DOHH2 (cell line): ENCODE results near the gene GPR137C.

Experiments
- H3F3A ChIP-seq: fragments of 200-600 bp; sonication (generic), shearing (Covaris generic); 2 replicates; pipeline ENCODE4 v1.6.0; 2016; ENCODE audit warnings: antibody characterized with exemption, mild to moderate bottlenecking; ENCODE audit not compliant: control insufficient read depth, insufficient read depth
- H3K27ac ChIP-seq: fragments of 200-600 bp; sonication (generic); 2 replicates; pipeline ENCODE4 v1.5.1; 2014; ENCODE audit warnings: low read depth, mild to moderate bottlenecking, low read length, moderate library complexity
- H3K27me3 ChIP-seq: fragments of 200-600 bp; sonication (generic); 2 replicates; pipeline ENCODE4 v1.6.1; 2014; ENCODE audit warnings: mild to moderate bottlenecking, low read length, mixed read lengths; ENCODE audit not compliant: control insufficient read depth
- H3K36me3 ChIP-seq: fragments of 200-600 bp; sonication (generic); 2 replicates; pipeline ENCODE4 v1.6.1; 2014; ENCODE audit warnings: mild to moderate bottlenecking, low read length, moderate library complexity, mixed read lengths; ENCODE audit not compliant: control insufficient read depth
- H3K4me1 ChIP-seq: fragments of 200-600 bp; sonication (generic); 2 replicates; pipeline ENCODE4 v1.6.1; 2014; ENCODE audit warnings: mild to moderate bottlenecking, low read length, mixed read lengths; ENCODE audit not compliant: control insufficient read depth
- H3K4me2 ChIP-seq: fragments of 200-600 bp; sonication (generic); 2 replicates; pipeline ENCODE4 v1.6.0; 2014; ENCODE audit warnings: mild to moderate bottlenecking, low read length, moderate library complexity
- H3K4me3 ChIP-seq: fragments of 200-600 bp; sonication (generic); 2 replicates; pipeline ENCODE4 v1.5.1; 2014; ENCODE audit warnings: mild to moderate bottlenecking, low read length, mixed read lengths
- H3K79me2 ChIP-seq: fragments of 200-600 bp; sonication (generic); 2 replicates; pipeline ENCODE4 v1.6.1; 2014; ENCODE audit warnings: mild to moderate bottlenecking, low read length, mixed read lengths; ENCODE audit not compliant: control insufficient read depth
- H3K9me2 ChIP-seq: fragments of 200-600 bp; sonication (generic); replicated peaks from 2 replicates; pipeline ENCODE4 v1.6.1; 2014; ENCODE audit warnings: mild to moderate bottlenecking, low read length, mixed read lengths; ENCODE audit not compliant: control insufficient read depth
- H3K9me3 ChIP-seq: fragments of 200-600 bp; sonication (generic); 2 replicates; pipeline ENCODE4 v1.6.1; 2014; ENCODE audit warnings: antibody characterized with exemption, low read length, mixed read lengths; ENCODE audit not compliant: control insufficient read depth, insufficient read depth
- H4K20me1 ChIP-seq: fragments of 200-600 bp; sonication (generic); 2 replicates; pipeline ENCODE4 v1.6.0; 2014; ENCODE audit warnings: low read depth, mild to moderate bottlenecking, antibody characterized with exemption, low read length, moderate library complexity; ENCODE audit not compliant: control insufficient read depth, insufficient read depth
- CTCF ChIP-seq: fragments of 200-600 bp; sonication (generic); IDR thresholded peaks from one replicate; pipeline ENCODE4 v1.5.1; 2014; ENCODE audit warnings: antibody characterized with exemption, mild to moderate bottlenecking, low read depth, low read length; ENCODE audit not compliant: poor library complexity, severe bottlenecking
- EZH2phosphoT487 ChIP-seq: fragments of 200-600 bp; sonication (generic); IDR thresholded peaks from 2 replicates; pipeline ENCODE4 v1.6.1; 2017; ENCODE audit warnings: borderline replicate concordance, mild to moderate bottlenecking, antibody characterized with exemption, low read length, moderate library complexity, mixed read lengths

GPR137C gene

GRCh38 chr14:52531481-52531880 is 21.2 kb upstream of the GPR137C start:
- no peaks in the 10 kb centered on the region for H4K20me1 ChIP-seq
- H3K79me2 ChIP-seq = no peaks in the 10 kb centered on the region
- peaks cover 54% of the 10 kb centered on the region for H3K36me3 ChIP-seq
- no peaks in the 10 kb centered on the region for H3K9me2 ChIP-seq
- H3K4me2 ChIP-seq = no peak overlapping the region
- H3K27ac ChIP-seq = no peak overlapping the region
- no peak for TF ChIP-seq EZH2phosphoT487
- no peak for TF ChIP-seq CTCF
- no peaks in the 10 kb centered on the region for H3K27me3 ChIP-seq
- no peak overlapping the region for H3K4me3 ChIP-seq
- H3K4me1 ChIP-seq = no peaks in the 10 kb centered on the region
- no peaks in the 10 kb centered on the region for H3K9me3 ChIP-seq
- H3F3A ChIP-seq = peaks cover 17% of the 10 kb centered on the region

- Histone ChIP-seq H3K27ac (no peak overlapping the region), H3K4me3 (no peak overlapping the region), H3K79me2 (no peaks in the 10 kb centered on the region), H3K27me3 (no peaks in the 10 kb centered on the region), H3F3A (peaks cover 11% of the 10 kb centered on the region; the same call in 1 of the 2 replicates), H3K9me3 (no peaks in the 10 kb centered on the region), H3K9me2 (no peaks in the 10 kb centered on the region), H3K4me2 (no peak overlapping the region), H4K20me1 (no peaks in the 10 kb centered on the region), H3K4me1 (peaks cover 17% of the 10 kb centered on the region), H3K36me3 (peaks cover 69% of the 10 kb centered on the region)
- TF ChIP-seq EZH2phosphoT487 = no peak
- no peak for TF ChIP-seq CTCF
These were observed 16.4 kb upstream of the GPR137C start for GRCh38 chr14:52536269-52536668.

- Histone ChIP-seq H3K27me3 (no peaks in the 10 kb centered on the region), H3K27ac (no peak overlapping the region), H3K4me3 (no peak overlapping the region), H3K79me2 (no peaks in the 10 kb centered on the region), H3K36me3 (peaks cover 76% of the 10 kb centered on the region), H3K9me3 (no peaks in the 10 kb centered on the region), H3K4me1 (peaks cover 17% of the 10 kb centered on the region), H3F3A (0 out of 2 replicates have a peak, but pooled peaks cover 4% of the 10 kb centered on the region), H3K9me2 (no peaks in the 10 kb centered on the region), H4K20me1 (no peaks in the 10 kb centered on the region), H3K4me2 (no peak overlapping the region)
- TF ChIP-seq EZH2phosphoT487 = no peak
- TF ChIP-seq CTCF = no peak
These were observed 14.0 kb upstream of the GPR137C start for GRCh38 chr14:52538623-52539022.
